Epithelial cell of prostate (primary cell): Measurements from ENCODE around the gene EIF4E2.

Source experiments
- DNase-seq: peaks from one replicate; pipeline ENCODE4 v3.0.0-alpha.2; 2011; ENCODE audit warnings: low read depth, low spot score
- H3K27ac ChIP-seq: fragments of 450-650 bp; 2 replicates; pipeline ENCODE4 v1.5.1; 2017; ENCODE audit warnings: mild to moderate bottlenecking

The EIF4E2 gene

DNA sequence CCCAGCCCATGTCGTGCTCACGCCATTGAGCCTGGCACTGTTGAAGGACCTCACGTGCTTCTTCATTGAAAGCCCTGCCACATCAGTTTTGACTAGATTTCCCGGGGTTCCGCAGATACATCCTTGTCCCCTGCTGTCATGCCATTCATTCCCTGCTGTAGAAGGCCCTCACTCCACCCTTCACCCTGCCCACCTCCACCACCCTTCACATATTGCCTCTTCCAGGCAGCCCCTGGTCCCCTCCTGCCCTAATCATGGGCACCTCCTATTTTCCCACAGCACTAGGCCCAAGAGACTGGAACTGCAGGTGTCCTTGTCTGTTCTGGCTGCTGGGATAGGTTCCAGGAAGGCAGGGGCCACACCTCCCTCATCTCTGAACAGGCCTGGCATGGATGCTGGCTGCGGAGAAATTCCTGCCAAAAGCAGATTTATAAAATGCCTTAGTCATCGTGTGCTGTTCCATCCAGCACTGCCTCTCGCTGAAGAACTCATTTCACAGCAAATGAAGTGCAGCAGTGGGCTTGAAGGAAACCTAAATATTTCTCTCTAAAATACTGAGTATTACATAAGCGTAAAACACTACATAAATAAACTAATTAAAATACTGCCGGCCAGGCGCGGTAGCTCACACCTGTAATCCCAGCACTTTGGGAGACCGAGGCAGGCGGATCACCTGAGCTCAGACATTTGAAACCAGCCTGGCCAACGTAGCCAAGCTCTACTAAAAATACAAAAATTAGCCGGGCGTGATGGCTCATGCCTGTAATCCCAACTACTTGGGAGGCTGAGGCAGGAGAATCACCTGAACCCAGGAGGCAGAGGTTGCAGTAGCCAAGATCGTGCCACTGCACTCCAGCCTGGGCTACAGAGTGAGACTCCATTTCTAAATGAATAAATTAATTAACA, 38.4 kb downstream of the EIF4E2 start:
- DNase-seq = peak; percentile 34
- peak overlapping the region; percentile 47 for H3K27ac ChIP-seq

DNA sequence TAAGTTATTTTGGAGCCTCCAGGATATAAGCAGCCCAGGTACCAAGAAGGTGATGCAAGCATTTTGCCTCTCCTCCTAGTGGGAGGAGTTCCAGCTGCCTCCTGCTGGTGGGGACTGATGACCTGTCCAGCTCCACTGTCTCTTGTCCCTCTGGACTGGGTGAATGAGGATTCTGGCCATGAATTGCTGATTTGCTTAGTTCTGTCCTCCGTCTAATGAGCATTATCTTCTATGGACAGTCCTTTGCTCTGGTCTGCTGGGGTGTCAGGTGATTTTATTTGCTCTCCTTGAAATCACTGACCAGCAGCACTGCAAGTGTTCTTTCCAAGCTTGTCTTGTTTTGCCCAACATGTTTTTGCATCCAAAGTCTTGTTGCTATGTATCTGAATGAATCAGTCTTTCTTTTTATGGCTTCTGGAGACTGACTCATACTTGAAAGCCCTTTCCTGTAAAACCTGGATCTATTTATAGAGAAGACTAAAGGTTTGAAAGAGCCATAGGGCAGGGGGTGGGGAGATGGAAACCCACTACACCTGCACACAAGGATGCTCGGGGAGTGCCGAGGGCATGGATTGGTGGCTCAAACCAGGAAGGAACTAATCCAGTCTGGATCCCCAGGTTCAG, 42.4 kb downstream of the EIF4E2 start:
- peak; percentile 91 for DNase-seq
- peak overlapping the region; percentile 74 for H3K27ac ChIP-seq

DNA sequence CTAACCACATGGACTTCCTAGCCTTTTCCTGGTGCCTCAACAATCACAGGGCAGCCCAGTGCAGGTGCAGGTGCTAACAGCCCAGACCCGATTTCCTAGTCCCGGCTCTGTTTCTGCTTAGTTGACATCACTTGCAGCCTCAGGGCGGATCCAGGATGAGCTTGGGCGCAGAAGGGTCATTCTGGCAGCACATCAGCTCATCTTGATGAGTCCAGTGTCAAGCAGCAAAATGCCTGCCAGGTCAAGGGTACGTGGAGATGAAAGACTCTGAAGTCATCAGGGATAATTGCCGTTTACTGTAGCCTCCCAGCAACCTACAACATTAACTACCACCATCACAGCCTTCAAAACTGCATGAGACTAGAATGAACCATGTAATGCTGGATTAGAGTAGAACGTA, 43.5 kb downstream of the EIF4E2 start:
- no peak for DNase-seq

DNA sequence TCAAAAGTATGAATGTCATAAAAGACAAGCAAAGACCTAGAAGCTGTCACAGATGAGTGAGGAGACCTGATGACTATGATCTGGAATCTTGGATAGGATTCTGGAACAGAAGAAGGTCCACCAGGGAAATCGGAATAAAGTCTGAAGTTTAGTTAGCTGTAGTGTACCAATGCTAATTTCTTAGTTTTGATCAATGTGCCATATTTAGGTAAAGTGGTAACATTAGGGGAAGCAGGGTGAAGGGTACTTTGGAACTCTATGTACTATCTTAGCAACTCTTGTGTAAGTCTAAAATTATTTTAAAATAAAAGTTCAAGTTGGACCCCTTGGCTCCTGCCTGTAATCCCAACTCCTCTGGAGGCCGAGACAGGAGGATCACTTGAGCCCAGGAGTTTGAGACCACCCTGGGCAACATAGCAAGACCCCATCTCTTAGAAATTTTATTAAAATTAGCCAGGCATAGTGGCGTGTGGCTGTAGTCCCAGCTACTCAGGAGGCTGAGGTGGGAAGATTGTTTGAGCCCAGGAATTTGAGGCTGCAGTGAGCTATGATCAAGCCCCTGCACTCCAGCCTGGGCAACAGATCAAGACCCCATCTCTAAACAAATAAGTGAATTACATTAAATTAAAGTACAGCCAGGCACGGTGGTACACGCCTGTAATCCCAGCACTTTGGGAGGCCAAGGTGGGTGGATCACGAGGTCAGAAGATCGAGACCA, 47.0 kb downstream of the EIF4E2 start:
- no peak overlapping the region for H3K27ac ChIP-seq
- DNase-seq = no peak

More for the DNA sequence above, 43.5 kb downstream of the EIF4E2 start:
- no peak overlapping the region for H3K27ac ChIP-seq

DNA sequence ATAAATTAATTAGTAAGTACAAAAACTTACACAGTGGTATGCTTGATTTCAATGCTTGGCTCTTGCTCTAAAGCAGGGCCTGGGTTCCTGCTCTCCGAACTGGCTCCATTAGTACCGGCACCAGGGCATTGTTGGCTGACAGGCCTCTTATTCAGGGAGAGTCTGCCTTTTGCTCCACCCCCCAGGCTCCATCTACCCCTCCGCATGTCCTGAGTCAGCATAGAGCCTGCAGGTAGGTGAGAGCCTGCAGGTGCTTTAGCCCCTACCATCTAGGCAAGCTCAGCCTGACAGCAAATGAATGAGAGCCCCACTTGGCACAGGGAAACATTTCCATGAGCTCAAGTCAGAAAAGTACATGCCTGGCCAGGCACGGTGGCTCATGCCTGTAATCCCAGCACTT, 47.8 kb downstream of the EIF4E2 start:
- H3K27ac ChIP-seq = no peak overlapping the region
- DNase-seq = no peak

DNA sequence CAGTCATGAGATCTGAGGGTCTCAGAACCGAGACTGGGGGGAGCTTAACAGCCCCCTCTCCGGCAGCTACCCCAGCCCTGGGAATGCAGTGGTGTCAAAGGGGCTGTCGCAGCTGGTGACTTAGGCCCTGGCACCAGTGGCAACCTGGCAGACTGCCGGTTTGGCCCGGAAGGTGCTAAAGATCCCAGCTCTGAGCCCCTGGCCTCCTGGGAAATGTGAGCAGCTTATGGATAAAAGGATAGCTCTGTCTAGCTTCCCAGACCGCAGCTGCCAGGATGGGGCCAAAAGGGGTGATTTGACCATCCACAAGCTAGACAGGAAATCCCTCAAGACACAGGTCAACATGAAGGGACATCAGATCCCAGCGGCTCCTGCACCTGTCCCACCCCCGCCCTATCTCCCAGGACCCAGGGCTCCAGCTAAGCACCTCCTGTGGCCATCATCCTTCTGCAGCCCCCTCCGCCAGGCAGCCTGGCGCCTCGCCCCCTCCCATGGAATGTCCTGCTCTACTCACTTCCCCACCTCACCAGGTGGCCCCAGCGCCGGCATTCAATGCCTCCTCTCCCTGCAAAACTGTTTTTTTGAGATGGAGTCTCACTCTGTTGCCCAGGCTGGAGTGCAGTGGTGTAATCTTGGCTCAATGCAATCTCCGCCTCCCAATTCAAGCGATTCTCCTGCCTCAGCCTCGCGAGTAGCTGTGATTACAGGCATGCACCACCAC, 49.7 kb downstream of the EIF4E2 start:
- no peak for DNase-seq
- H3K27ac ChIP-seq = no peak overlapping the region

DNA sequence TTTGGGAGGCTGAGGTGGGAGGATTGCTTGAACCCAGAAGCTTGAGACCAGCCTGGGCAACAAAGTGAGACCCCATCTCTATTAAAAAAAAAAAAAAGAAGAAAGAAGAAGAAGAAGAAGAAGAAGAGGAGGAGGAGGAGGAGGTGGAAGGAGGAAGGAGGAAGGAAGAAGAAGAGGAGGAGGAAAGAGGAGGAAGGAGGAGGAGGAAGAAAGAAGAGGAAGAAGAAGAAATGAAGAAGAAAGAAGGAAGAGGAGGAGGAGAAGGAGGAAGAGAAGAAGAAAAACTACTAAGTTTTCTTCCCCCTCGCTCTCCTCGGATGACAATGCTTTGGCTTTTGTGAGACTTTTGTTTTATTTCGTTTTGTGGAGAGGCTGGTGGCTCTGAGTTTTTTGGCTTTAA, 52.8 kb downstream of the EIF4E2 start:
- DNase-seq = no peak
- H3K27ac ChIP-seq = no peak overlapping the region

DNA sequence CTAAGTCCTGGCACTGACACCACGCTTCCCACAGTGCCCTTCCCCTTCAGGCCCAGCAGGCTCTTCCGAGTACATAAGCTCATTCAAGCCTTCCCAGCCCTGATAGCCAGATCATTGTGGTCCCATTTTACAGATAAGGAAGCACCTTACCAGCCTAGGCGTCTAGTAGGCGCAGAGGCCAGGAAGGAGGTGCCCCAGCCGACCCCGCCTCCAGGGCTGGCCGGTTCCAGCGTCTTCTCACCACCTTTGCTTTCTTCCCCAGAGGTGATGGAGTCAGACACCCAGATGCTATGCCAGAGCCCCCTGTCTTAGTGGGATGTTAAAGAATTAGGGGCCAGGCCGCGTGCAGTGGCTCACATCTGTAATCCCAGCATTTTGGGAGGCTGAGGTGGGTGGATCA, 54.0 kb downstream of the EIF4E2 start:
- no peak for DNase-seq
- H3K27ac ChIP-seq = no peak overlapping the region

DNA sequence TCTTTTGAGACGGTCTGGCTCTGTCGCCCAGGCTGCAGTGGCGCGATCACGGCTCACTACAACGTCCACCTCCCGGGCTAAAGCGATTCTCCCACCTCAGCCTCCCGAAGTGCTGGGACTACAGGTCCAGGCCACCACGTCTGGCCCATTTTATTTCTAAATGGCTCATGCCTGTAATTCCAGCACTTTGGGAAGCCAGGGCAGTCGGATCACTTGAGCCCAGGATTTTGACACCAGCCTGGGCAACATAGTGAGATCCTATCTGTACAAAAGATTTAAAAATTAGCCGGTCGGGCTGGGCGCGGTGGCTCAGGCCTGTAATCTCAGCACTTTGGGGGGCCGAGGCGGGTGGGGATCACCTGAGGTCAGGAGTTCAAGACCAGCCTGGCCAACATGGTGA, 56.5 kb downstream of the EIF4E2 start:
- H3K27ac ChIP-seq = no peak overlapping the region
- no peak for DNase-seq

DNA sequence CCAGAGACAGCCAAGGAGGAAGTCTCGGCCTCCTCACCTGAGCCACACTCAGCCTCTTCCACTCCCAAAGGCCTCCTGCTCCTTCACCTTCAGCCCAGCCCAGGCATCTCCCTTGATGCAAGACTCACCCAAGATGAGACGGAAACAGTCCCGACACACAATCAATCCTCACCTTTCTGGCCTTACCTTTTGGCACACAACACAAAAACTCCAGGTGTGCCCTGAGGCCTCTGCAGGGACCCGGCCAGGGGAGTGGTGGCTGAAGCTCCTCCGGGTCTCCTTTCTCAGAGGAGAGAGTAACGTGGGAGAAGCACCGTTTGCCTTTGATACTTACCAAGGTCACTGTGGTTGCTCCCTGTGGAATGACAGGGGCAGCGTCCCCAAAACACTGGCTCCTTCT, 59.1 kb downstream of the EIF4E2 start:
- no peak overlapping the region for H3K27ac ChIP-seq
- DNase-seq = no peak

DNA sequence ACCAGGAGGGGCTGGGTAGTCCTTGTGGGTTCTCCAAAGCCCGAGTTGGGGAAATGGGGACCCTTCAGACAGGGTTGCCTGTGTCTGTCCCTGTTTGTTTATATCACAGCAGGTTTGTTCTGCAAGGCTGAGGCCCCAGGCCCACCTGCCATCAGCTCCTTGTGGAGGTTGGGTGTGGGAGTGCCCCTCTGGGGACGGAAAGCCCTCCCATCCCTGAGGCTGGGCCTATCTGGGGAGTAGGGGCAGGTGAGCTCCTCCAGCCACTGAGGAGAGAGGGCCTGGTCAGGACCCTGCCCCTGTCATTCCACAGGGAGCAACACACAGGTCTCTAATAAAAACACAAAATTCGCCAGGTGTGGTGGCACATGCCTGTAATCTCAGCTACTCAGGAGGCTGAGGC, 59.6 kb downstream of the EIF4E2 start:
- DNase-seq = no peak
- no peak overlapping the region for H3K27ac ChIP-seq

DNA sequence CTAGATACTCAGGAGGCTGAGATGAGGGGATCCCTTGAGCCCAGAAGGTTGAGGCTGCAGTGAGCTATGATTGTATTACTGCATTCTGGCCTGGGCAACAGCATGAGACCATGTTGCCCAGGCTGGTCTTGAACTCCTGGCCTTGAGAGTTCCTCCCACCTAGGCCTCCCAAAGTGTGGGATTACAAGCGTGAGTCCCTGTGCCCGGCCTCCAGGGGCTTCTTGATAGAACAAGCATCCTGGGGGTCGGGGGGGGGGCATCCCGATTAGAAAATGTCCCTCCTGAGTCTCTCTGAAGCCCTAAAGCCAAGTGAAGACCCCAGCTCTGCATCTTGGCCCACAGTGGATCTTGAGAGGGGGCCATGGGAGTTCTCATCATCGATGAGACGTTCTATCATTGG, 60.6 kb downstream of the EIF4E2 start:
- no peak for DNase-seq
- no peak overlapping the region for H3K27ac ChIP-seq

DNA sequence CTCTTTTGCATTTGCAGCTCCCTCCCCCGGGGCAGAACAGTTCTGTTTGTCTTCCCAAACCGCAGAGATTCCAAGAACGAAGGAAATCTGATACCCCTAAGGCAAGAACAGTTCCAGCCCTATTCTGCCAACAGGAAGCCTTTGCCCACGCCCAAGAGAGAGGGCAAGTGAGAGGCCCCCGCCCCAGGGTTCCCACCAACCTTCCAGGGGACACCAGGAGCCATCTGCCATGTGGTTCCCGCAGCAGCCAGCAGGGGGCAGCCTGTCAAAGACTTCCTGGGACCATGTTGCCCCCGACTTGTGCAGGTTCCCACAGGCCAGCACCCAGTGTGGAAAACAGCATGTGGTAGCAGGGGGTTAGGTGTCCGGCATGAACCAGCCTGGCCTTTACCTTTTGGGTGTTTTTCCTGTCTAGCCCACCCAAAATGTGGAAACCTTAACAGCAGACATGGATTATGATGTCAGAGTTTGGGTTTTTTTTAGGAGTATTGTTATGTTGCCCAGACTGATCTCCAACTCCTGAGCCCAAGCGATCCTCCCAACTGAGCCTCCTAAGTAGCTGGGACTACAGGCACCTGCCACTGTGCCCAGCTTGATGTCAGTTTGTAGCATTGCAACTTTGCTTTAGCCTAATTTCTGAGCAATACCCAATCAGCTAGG, 61.2 kb downstream of the EIF4E2 start:
- no peak overlapping the region for H3K27ac ChIP-seq
- peak; percentile 20 for DNase-seq

DNA sequence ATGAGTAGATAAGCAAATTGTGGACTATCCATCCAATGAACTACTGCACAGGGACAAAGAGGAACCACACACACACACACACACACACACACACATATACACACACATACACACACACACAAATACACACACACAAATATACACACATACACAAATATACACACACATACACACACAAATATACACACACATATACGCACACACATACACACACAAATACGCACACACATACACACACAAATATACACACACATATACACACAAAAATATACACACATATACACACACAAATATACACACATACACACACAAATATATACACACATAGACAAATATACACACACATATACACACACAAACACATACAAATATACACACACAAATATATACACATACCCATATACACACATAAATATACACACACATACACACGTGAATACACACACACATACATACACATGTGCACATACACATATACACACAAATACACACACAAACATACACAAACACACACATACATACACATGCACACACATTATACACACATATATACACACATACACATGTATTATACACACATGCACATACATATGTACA, 63.1 kb downstream of the EIF4E2 start:
- no peak overlapping the region for H3K27ac ChIP-seq
- no peak for DNase-seq

DNA sequence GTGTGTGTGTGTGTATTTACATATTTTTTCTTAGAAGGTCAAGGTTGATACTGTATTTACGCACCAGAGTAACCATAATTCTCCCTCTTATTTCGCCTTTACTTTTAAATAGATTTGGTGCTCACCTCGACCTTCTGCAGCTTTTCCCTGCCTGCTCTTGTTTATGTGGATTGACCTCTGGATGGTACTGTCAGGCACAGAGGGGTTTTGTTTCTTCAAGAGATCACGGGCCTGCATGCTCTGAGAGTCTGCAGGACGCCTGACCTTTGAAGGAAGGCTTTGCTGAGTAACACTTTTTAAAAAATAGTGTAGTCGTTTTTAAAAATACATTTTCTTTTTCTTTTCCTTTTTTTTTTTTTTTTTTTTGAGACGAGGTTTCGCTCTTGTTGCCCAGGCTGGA, 64.8 kb downstream of the EIF4E2 start:
- no peak for DNase-seq
- no peak overlapping the region for H3K27ac ChIP-seq
